ENCODE results near the gene SYT2.

The SYT2 gene

GRCh38 chr1:202703191-202703590 lies 7.1 kb downstream of the SYT2 start:
- no peak for DNase-seq

- no peak for DNase-seq
Measured at GRCh38 chr1:202702088-202702487, 8.2 kb downstream of the SYT2 start.

- no peak for DNase-seq
Measured at GRCh38 chr1:202701200-202701599, 9.1 kb downstream of the SYT2 start.

GRCh38 chr1:202700061-202700460 lies 10.2 kb downstream of the SYT2 start:
- no peak for DNase-seq

- no peak for DNase-seq
Measured at GRCh38 chr1:202698276-202698675, 12.0 kb downstream of the SYT2 start.

- DNase-seq = no peak
Measured at GRCh38 chr1:202697038-202697437, 13.2 kb downstream of the SYT2 start.

GRCh38 chr1:202694314-202694713 lies 15.9 kb downstream of the SYT2 start:
- DNase-seq = peak; percentile 71 to 83

- no peak for DNase-seq
Measured at GRCh38 chr1:202692959-202693555, 17.2 kb downstream of the SYT2 start.

GRCh38 chr1:202691816-202692215 lies 18.4 kb downstream of the SYT2 start:
- peak; percentile 72 to 73 for DNase-seq

- no peak for DNase-seq
Measured at GRCh38 chr1:202689493-202690342, 20.5 kb downstream of the SYT2 start.

GRCh38 chr1:202689082-202689481 lies 21.2 kb downstream of the SYT2 start:
- DNase-seq = no peak

- no peak for DNase-seq
Measured at GRCh38 chr1:202688401-202688800, 21.9 kb downstream of the SYT2 start.

GRCh38 chr1:202687798-202688197 lies 22.5 kb downstream of the SYT2 start:
- DNase-seq = no peak

GRCh38 chr1:202687370-202687769 lies 22.9 kb downstream of the SYT2 start:
- peak in 1 of 2 experiments; percentile 60 for DNase-seq

GRCh38 chr1:202685641-202686040 lies 24.6 kb downstream of the SYT2 start:
- DNase-seq = no peak

GRCh38 chr1:202684716-202685115 lies 25.5 kb downstream of the SYT2 start:
- no peak for DNase-seq

- no peak for DNase-seq
Measured at GRCh38 chr1:202683029-202683428, 27.2 kb downstream of the SYT2 start.

- no peak for DNase-seq
Measured at GRCh38 chr1:202682477-202682876, 27.8 kb downstream of the SYT2 start.

- DNase-seq = no peak
Measured at GRCh38 chr1:202681736-202682420, 28.4 kb downstream of the SYT2 start.

GRCh38 chr1:202680586-202681352 lies 29.5 kb downstream of the SYT2 start:
- no peak for DNase-seq

- no peak for DNase-seq
Measured at GRCh38 chr1:202679406-202680177, 30.7 kb downstream of the SYT2 start.

- DNase-seq = no peak
Measured at GRCh38 chr1:202677433-202677832, 32.8 kb downstream of the SYT2 start.
